C4-2B (cell line): ENCODE results near the gene ZNF423.

Experiments used
- CTCF ChIP-seq: fragments of 450-650 bp; conservative IDR thresholded peaks from 2 replicates; pipeline ENCODE4 v1.5.1; 2017; ENCODE audit warnings: mild to moderate bottlenecking
- ZFX ChIP-seq: fragments of 450-650 bp; IDR thresholded peaks from 2 replicates; pipeline ENCODE4 v1.6.1; 2017

GRCh38 chr16:49745311-49745747, 110.6 kb downstream of the ZNF423 start:
- TF ChIP-seq CTCF = no peak
- no peak for TF ChIP-seq ZFX
